HUES48 (cell line): ENCODE results near the gene UPB1.
A peak's percentile ranks its signal among the peaks of the same experiment; 100 is the strongest.
"Not testable (repeated sequence)": the region's sequence is repeated elsewhere in the genome, so short reads cannot be mapped to it uniquely, and the experiment has no call there.

ENCODE experiments used
- H3K27ac ChIP-seq: one replicate; pipeline ENCODE4 v1.7.0; 2013; ENCODE audit warnings: low read depth, low read length, inconsistent platforms
- H3K27me3 ChIP-seq: 2 replicates; pipeline ENCODE4 v1.6.1; 2013; ENCODE audit warnings: mild to moderate bottlenecking, low read length; ENCODE audit not compliant: control insufficient read depth, insufficient read depth
- H3K36me3 ChIP-seq: 2 replicates; pipeline ENCODE4 v1.6.1; 2013; ENCODE audit warnings: low read length; ENCODE audit not compliant: control insufficient read depth, insufficient read depth
- H3K4me1 ChIP-seq: 2 replicates; pipeline ENCODE4 v1.6.1; 2013; ENCODE audit warnings: mild to moderate bottlenecking, low read length; ENCODE audit not compliant: control insufficient read depth, insufficient read depth
- H3K4me3 ChIP-seq: 2 replicates; pipeline ENCODE4 v1.5.1; 2013; ENCODE audit warnings: mild to moderate bottlenecking, low read depth, low read length
- H3K9ac ChIP-seq: 2 replicates; pipeline ENCODE4 v1.6.1; 2013; ENCODE audit warnings: mild to moderate bottlenecking, low read depth, low read length, moderate library complexity
- H3K9me3 ChIP-seq: 2 replicates; pipeline ENCODE4 v1.6.1; 2013; ENCODE audit warnings: low read length; ENCODE audit not compliant: control insufficient read depth, insufficient read depth

The UPB1 gene

DNA sequence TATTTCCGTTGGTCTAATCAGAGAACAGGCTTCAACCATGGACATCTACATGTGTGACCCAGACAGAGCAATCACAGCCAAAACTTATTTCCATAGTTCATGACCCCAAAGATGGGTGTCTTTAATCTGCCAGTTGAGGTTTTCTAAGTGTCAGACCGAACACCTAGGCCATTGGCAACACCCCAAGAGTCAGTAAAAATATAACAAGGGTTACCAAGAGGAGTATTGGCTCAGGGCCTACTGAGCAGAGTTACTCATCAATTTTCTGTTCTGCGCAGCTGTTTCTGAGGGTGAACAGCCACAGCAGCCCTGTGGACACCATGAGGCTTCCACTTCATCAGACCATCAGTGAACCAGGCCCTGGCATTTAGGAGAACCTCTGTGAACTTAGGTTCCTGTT lies 41.0 kb downstream of the UPB1 start:
- H3K9ac ChIP-seq: no peak overlapping the region
- H3K4me1 ChIP-seq: no peaks in the 10 kb centered on the region
- no peaks in the 10 kb centered on the region for H3K27me3 ChIP-seq
- no peak overlapping the region for H3K27ac ChIP-seq
- H3K36me3 ChIP-seq: peaks cover 17% of the 10 kb centered on the region
- no peaks in the 10 kb centered on the region for H3K9me3 ChIP-seq
- no peak overlapping the region for H3K4me3 ChIP-seq

DNA sequence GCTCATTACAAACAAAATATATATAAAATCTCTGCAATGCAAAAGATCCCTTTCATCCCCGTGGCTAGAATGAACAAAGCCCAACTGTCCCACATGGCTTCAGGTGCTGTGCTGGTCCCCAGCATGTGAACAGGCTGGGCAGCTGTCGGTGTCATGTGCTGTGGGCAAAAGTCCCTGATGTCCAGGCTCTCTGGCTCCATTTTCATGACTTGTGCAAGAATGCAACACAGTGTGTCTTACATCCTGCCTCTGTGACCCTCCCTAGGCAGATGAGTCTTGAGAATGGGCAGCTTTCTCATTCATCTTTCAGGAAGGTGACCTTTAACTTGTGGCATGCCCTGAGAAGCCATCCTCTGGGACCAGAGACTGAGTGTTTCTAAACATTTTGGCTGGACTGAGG lies 45.3 kb downstream of the UPB1 start:
- no peaks in the 10 kb centered on the region for H3K27me3 ChIP-seq
- no peak overlapping the region for H3K27ac ChIP-seq
- no peaks in the 10 kb centered on the region for H3K4me1 ChIP-seq
- no peaks in the 10 kb centered on the region for H3K9me3 ChIP-seq
- H3K4me3 ChIP-seq: no peak overlapping the region
- peaks cover 57% of the 10 kb centered on the region for H3K36me3 ChIP-seq
- H3K9ac ChIP-seq: no peak overlapping the region

- Histone ChIP-seq H3K27ac (no peak overlapping the region), H3K36me3 (peaks cover 65% of the 10 kb centered on the region)
Observed at GRCh38 chr22:24541681-24542515, 46.8 kb downstream of the UPB1 start.

DNA sequence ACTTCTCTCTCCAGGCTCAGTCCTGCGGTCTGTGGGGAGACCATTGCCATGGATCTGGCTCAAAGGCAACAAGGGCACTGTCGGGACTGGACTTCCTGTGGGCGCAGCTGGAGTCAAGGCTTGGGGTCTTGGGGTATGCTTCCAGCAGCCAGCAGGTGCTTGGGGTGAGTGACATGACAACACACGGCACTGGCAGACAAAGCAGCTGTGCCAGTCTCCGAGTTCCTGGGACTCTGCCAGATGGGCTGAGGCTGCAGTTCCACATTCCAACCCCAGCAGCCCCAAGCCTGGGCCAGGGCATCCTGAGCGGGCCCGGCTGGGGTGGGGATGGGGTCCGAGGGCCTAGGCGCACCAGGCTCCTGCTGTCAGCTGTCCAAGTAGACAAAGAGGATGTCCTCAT lies 47.5 kb downstream of the UPB1 start:
- no peak overlapping the region; the same call in 1 of the 2 replicates for H3K9ac ChIP-seq
- no peaks in the 10 kb centered on the region for H3K4me1 ChIP-seq
- H3K4me3 ChIP-seq: no peak overlapping the region
- H3K9me3 ChIP-seq: no peaks in the 10 kb centered on the region
- no peak overlapping the region for H3K27ac ChIP-seq
- no peaks in the 10 kb centered on the region for H3K27me3 ChIP-seq
- peaks cover 73% of the 10 kb centered on the region for H3K36me3 ChIP-seq

More at GRCh38 chr22:24541681-24542515, 46.8 kb downstream of the UPB1 start:
- no peak overlapping the region for H3K4me3 ChIP-seq
- no peaks in the 10 kb centered on the region for H3K27me3 ChIP-seq
- H3K9me3 ChIP-seq: no peaks in the 10 kb centered on the region
- H3K4me1 ChIP-seq: no peaks in the 10 kb centered on the region
- H3K9ac ChIP-seq: no peak overlapping the region; the same call in 1 of the 2 replicates

GRCh38 chr22:24543185-24543601 lies 48.1 kb downstream of the UPB1 start:
- H3K27me3 ChIP-seq: no peaks in the 10 kb centered on the region
- H3K9ac ChIP-seq: no peak overlapping the region
- no peaks in the 10 kb centered on the region for H3K4me1 ChIP-seq
- H3K9me3 ChIP-seq: no peaks in the 10 kb centered on the region
- no peak overlapping the region for H3K27ac ChIP-seq
- H3K4me3 ChIP-seq: no peak overlapping the region
- H3K36me3 ChIP-seq: peaks cover 78% of the 10 kb centered on the region

DNA sequence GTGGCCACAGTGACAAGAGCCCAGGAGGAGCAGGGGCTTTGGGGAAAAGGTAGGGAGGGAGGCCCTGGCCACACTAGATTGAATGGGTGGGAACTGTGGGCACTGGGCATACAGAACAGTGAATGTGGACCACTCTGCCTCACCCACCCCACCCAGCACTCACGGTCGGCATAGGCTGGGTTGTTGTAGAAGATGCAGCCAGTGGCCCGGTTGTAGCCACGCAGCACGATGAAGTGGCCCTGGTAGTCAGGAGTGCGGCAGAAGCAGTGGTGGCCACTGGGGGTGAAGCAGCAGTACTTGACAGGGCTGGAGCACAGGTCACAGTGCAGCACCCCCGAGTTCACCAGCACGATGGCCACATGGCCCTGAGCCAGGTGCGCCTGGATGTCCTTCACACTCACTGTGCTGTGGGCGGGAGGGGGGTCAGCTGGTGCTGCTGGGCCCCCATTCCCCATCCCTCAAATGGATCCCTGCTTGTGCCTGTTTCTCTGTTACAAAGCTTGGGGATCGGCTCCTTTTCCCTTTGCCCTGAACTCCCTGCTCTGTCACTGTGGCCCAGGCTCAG lies 48.6 kb downstream of the UPB1 start:
- Histone ChIP-seq H3K27ac (no peak overlapping the region), H3K9ac (no peak overlapping the region), H3K9me3 (no peaks in the 10 kb centered on the region), H3K4me1 (no peaks in the 10 kb centered on the region), H3K4me3 (no peak overlapping the region), H3K27me3 (no peaks in the 10 kb centered on the region), H3K36me3 (peaks cover 84% of the 10 kb centered on the region)

DNA sequence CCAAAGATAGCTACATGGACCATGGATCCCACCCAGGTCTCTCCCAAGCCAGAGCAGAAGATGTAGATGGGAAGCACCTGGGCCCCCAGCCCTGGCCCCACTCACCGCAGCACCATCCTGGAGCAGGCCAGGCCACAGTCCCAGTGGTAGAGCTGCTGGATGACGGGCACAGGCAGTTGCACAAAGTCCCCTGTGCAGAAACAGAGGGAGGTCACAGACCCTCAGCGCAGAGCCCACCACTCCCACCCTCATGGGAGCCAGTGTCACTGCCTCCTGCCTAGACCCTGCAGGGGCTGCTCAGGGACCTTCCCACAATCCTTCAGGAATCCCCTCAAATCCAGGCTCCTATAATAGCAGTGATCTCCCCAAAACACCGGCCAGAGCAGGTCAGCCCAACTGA lies 53.7 kb downstream of the UPB1 start:
- Histone ChIP-seq H3K9ac (no peak overlapping the region), H3K27ac (no peak overlapping the region), H3K4me1 (peaks cover 4% of the 10 kb centered on the region; the same call in 1 of the 2 replicates), H3K9me3 (no peaks in the 10 kb centered on the region), H3K27me3 (no peaks in the 10 kb centered on the region), H3K36me3 (peaks cover 52% of the 10 kb centered on the region), H3K4me3 (no peak overlapping the region)

DNA sequence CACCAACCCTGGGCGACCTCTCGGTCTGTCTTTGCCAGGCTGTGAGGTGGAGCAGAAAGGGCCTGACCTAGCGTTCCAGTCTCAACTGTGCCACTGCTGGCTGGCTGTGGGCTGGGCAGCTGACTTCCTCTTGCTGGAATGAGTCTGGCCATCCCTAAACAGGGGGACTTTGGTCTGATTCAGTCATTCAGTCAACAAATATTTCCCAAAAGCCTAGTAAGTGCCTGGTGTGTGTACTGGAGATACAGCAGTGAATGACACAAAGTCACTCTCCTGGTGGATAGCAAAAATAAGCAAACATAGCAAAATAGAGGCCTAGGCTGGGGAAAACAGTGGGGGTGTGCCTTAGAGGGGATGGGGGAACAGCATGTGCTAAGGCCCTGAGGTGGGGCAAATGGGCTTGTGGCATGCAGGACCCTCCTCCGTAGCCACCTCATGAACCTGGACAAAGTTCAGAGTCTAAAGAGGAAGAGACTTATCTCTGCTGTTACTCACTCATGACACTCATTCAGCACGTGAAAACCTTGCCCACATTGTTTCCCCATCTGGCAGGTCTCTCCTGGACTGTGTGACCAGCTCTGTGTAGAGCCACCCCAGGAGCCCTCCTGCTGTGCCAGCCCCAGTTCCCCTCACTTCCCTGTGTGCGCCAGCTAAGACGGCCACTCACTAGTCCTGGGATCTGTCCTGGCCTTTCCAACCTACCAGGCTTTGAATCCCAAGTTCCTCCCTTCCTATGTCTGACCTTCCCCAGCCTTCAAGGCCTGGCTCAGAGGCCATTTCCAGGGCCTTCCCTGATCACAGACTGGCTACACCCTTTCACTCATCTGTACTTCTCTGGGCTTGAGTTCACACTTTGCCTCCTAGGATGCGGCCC lies 55.1 kb downstream of the UPB1 start:
- Histone ChIP-seq H3K4me3 (no peak overlapping the region), H3K36me3 (peaks cover 37% of the 10 kb centered on the region), H3K27ac (peak overlapping the region; percentile 10), H3K9me3 (no peaks in the 10 kb centered on the region), H3K4me1 (peaks cover 7% of the 10 kb centered on the region; the same call in 1 of the 2 replicates), H3K9ac (no peak overlapping the region), H3K27me3 (no peaks in the 10 kb centered on the region)

DNA sequence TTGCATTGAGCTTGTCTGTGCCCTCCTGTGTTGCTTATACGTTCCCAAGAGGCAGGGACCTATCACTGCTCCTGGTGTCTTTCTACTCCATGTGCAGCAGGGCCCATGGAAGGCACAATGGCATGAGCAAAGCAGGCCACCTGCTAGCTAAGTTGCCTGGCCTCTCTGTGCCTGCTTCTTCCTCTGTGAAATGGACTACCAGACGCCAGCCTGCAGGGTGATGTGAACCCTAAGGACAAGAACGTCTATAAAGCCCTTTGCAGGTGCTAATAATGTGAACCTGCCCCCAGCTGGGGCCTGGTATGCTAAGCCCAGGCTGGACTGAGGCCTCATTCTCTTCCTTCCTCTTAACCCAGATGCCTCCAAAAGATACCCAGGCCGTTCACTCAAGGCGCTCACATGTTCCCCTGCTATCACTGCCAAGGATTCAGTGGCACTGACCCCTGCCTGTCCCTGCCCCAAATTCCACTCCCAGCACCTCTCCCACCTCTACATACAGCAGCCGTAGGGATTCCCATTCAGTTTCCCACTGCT lies 55.8 kb downstream of the UPB1 start:
- Histone ChIP-seq H3K4me3 (no peak overlapping the region), H3K9me3 (no peaks in the 10 kb centered on the region), H3K4me1 (peaks cover 7% of the 10 kb centered on the region; the same call in 1 of the 2 replicates), H3K36me3 (peaks cover 36% of the 10 kb centered on the region), H3K9ac (no peak overlapping the region), H3K27me3 (no peaks in the 10 kb centered on the region), H3K27ac (peak overlapping the region; percentile 10)

DNA sequence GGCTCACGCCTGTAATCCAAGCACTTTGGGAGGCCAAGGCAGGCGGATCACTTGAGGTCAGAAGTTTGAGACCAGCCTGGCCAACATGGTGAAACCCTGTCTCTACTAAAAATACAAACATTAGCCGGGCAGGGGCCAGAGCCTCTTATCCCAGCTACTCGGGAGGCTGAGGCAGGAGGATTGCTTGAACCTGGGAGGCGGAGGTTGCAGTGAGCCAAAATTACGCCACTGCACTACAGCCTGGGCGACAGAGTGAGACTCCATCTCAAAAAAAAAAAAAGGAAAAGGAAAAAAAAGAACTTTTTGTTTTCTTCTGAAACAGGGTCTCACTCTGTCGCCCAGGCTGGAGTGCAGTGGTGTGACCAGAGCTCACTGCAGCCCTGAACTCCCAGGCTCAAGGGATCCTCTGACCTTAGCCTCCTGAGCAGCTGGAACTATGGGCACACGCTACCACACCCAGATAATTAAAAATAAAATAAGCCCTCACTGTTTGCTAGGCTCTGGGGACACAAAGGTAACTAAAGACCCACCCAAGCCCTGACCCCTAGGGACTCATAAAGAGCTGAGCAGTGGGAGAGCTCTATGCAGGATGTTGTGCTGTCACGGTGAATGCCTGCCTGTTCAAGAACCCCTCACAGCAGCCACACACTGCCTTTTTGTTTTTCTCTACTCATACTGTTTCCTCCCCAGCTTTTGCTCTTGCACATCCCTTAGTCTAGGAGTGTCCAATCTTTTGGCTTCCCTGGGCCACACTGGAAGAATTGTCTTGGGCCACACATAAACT lies 57.6 kb downstream of the UPB1 start:
- not testable (repeated sequence) for H3K27ac ChIP-seq, H3K9me3 ChIP-seq, H3K4me3 ChIP-seq, H3K27me3 ChIP-seq, H3K9ac ChIP-seq
- peaks cover 16% of the 10 kb centered on the region for H3K4me1 ChIP-seq
- H3K36me3 ChIP-seq: peaks cover 29% of the 10 kb centered on the region
